Measurements from ENCODE around the gene DAB2. TPM values are rescaled to one million over a fixed set of nuclear protein-coding genes. Genes with fewer than 3 reads are reported as not detected.
A peak's percentile ranks its signal among the peaks of the same experiment; 100 is the strongest.

Gene DAB2
- total and polyA plus RNA-seq, 3 experiments from 2014 or later, result 0.68 to 2.7 (median 2.0) TPM

DNA sequence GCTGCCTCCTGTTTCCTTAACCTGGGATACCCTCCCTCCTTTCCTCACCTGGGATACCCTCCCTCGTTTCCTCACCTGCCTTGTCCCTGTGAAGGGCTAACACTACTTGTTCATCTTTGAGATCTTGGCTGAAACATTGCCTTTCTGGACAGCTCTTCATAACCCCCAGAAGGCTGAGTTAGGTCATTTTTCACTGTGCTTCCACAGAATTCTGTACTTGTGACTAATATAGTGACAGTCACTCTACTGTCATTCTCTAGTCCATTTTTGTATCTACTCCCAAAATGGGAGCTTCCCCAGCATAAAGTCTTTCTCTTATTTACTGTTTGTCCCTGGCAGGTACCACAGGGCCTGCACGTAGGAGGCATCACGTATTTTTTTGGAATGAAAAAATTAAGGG, 21.5 kb upstream of the DAB2 start:
- no peak overlapping the region for H3K4me3 Mint-ChIP-seq
- POLR2A ChIA-PET, result no interaction called here

DNA sequence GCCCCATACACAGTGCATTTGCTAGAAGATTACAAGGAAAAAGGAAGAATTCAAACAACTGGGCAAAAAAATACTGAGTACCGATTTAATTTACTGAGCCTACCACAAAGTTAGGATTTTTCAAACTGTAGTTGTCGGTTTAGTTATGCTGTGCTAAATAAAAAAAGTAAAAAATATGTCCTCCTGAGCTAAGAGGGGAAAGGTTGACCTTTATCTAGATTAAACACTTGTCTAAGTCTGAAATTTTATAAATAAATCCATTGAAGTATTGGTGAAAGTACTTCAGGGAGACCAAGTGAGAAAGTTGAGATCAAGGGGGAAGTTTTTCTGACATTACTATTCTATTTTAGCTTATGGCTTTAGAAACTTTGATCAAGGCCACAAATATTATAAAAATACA, 19.1 kb upstream of the DAB2 start:
- H3K9me3 Mint-ChIP-seq, result no peaks in the 10 kb centered on the region
- H3K27me3 Mint-ChIP-seq, result peaks cover 11 to 24% of the 10 kb centered on the region in 2 donors
- H3K4me1 Mint-ChIP-seq, result no peaks in the 10 kb centered on the region
- Histone ChIP-seq H3K27me3 (ENCODE audit: insufficient read depth, low read length, poor library complexity, severe bottlenecking) (no peaks in the 10 kb centered on the region), H3K9me3 (ENCODE audit: low read length) (no peaks in the 10 kb centered on the region), H3K36me3 (ENCODE audit: insufficient read depth, low read length) (no peaks in the 10 kb centered on the region), H3K4me3 (ENCODE audit: low read length) (no peak overlapping the region), H3K27ac (ENCODE audit: low read depth, low read length) (no peak overlapping the region), H3K4me1 (ENCODE audit: insufficient read depth, low read length) (no peaks in the 10 kb centered on the region)
- CTCF ChIA-PET, result no interaction called here
- no peak for DNase-seq
- no peak overlapping the region for H3K27ac Mint-ChIP-seq
- H3K4me3 Mint-ChIP-seq, result no peak overlapping the region
- POLR2A ChIA-PET, result no interaction called here
- no peaks in the 10 kb centered on the region for H3K36me3 Mint-ChIP-seq

More for the DNA sequence above, 21.5 kb upstream of the DAB2 start:
- no peaks in the 10 kb centered on the region for H3K9me3 Mint-ChIP-seq
- no peaks in the 10 kb centered on the region for H3K36me3 Mint-ChIP-seq
- no peak for DNase-seq
- CTCF ChIA-PET, result no interaction called here
- H3K27me3 Mint-ChIP-seq, result peaks cover 8 to 14% of the 10 kb centered on the region in 2 donors
- peak overlapping the region in 1 of 8 donors; percentile 18 for H3K27ac Mint-ChIP-seq
- Histone ChIP-seq H3K9me3 (ENCODE audit: low read length) (no peaks in the 10 kb centered on the region), H3K27me3 (ENCODE audit: insufficient read depth, low read length, poor library complexity, severe bottlenecking) (no peaks in the 10 kb centered on the region), H3K36me3 (ENCODE audit: insufficient read depth, low read length) (no peaks in the 10 kb centered on the region), H3K4me3 (ENCODE audit: low read length) (no peak overlapping the region), H3K4me1 (ENCODE audit: insufficient read depth, low read length) (no peaks in the 10 kb centered on the region), H3K27ac (ENCODE audit: low read depth, low read length) (no peak overlapping the region)
- H3K4me1 Mint-ChIP-seq, result no peaks in the 10 kb centered on the region

DNA sequence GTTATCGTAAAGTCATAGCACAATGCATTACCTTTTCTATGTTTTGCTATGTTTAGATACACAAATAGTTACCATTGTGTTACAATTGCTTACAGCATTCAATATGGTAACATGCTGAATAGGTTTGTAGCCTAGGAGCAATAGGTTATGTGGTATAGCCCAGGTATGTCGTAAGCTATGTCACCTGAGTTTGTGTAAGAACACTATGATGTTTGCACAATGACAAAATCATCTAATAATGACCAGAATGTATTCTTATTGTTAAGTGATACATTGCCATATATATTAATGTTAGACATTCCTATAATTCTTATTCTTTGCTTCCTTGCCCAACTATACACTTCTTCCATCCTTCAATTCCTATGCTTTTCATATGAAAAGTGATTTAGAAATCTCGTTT, 18.2 kb upstream of the DAB2 start:
- Histone ChIP-seq H3K27me3 (ENCODE audit: insufficient read depth, low read length, poor library complexity, severe bottlenecking) (no peaks in the 10 kb centered on the region), H3K4me1 (ENCODE audit: insufficient read depth, low read length) (no peaks in the 10 kb centered on the region), H3K36me3 (ENCODE audit: insufficient read depth, low read length) (no peaks in the 10 kb centered on the region), H3K9me3 (ENCODE audit: low read length) (no peaks in the 10 kb centered on the region), H3K27ac (ENCODE audit: low read depth, low read length) (no peak overlapping the region), H3K4me3 (ENCODE audit: low read length) (no peak overlapping the region)
- H3K27me3 Mint-ChIP-seq, result peaks cover 9 to 18% of the 10 kb centered on the region in 2 donors
- no peak overlapping the region for H3K27ac Mint-ChIP-seq
- POLR2A ChIA-PET, result no interaction called here
- no peaks in the 10 kb centered on the region for H3K9me3 Mint-ChIP-seq
- CTCF ChIA-PET, result no interaction called here
- H3K4me1 Mint-ChIP-seq, result no peaks in the 10 kb centered on the region
- H3K36me3 Mint-ChIP-seq, result no peaks in the 10 kb centered on the region
- H3K4me3 Mint-ChIP-seq, result no peak overlapping the region
- DNase-seq, result no peak

DNA sequence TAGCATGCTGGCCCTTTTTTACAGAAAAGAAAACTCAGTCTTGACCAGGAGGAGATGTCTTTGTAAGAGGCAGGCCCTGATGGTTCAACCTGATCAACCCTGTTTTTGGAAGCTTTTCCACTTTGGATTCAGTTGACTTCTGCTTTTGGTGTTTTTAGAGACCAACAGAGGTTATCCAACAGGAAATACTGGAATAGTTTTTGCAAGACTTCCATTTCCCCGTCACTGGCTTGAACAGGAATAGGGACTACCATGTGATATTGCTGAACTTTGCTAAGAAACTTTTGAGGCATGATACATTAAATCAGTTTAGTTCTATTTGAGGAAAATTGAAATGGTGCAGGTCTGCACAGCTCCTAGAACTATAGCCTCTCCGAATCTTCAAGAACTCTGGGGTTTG, 17.1 kb upstream of the DAB2 start:
- no peak overlapping the region for H3K27ac ChIP-seq (ENCODE audit: low read depth, low read length)
- no peaks in the 10 kb centered on the region for H3K27me3 ChIP-seq (ENCODE audit: insufficient read depth, low read length, poor library complexity, severe bottlenecking)
- Mint-ChIP-seq H3K27ac (no peak overlapping the region), H3K4me1 (no peaks in the 10 kb centered on the region), H3K4me3 (no peak overlapping the region), H3K27me3 (peaks cover 9 to 21% of the 10 kb centered on the region in 2 donors), H3K36me3 (no peaks in the 10 kb centered on the region), H3K9me3 (no peaks in the 10 kb centered on the region)
- H3K4me1 ChIP-seq (ENCODE audit: insufficient read depth, low read length), result no peaks in the 10 kb centered on the region
- no peaks in the 10 kb centered on the region for H3K36me3 ChIP-seq (ENCODE audit: insufficient read depth, low read length)
- ChIA-PET CTCF (interaction anchor here (2.4 kb wide), 1 partner anchor 17 kb away, joined by 7 read pairs; the partner anchor contains the start of gene DAB2), POLR2A (no interaction called here)
- H3K9me3 ChIP-seq (ENCODE audit: low read length), result no peaks in the 10 kb centered on the region
- H3K4me3 ChIP-seq (ENCODE audit: low read length), result no peak overlapping the region
- no peak for DNase-seq

DNA sequence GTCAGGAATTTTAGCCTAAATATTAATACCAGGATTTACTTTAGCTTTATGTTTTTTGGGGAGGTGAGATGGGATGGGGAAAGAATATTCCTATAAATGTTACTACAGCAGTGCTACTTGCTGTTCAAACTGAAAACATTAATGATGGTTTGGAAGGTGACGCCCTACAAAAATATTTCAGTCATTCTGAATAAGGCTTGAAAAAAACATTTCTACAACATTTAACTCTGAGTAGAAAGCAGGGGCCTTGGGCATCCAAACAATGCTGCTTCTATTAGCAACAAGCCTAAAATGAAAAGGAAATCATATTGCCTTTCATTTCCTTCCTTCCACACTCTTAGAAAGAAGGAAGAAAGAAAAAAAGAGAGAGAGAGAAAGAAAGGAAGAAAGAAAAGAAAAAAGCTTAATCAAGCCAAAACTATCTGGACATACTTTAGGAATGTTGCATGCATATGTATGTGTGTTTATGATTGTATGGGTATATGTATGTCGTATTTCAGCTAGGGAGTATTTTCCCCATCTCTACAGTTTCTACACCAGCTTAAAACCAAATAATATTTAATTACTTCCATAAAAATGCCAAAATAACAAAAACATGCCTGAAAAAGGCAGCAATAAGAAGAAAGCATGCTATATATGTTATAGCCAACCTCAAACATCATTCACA, 16.3 kb upstream of the DAB2 start:
- H3K27me3 ChIP-seq (ENCODE audit: insufficient read depth, low read length, poor library complexity, severe bottlenecking), result no peaks in the 10 kb centered on the region
- H3K9me3 ChIP-seq (ENCODE audit: low read length), result no peaks in the 10 kb centered on the region
- ChIA-PET POLR2A (no interaction called here), CTCF (interaction anchor here (2.4 kb wide), 1 partner anchor 17 kb away, joined by 7 read pairs; the partner anchor contains the start of gene DAB2)
- no peak overlapping the region for H3K27ac Mint-ChIP-seq
- no peaks in the 10 kb centered on the region for H3K4me1 ChIP-seq (ENCODE audit: insufficient read depth, low read length)
- DNase-seq, result no peak
- no peaks in the 10 kb centered on the region for H3K36me3 ChIP-seq (ENCODE audit: insufficient read depth, low read length)
- H3K36me3 Mint-ChIP-seq, result no peaks in the 10 kb centered on the region
- no peak overlapping the region for H3K4me3 ChIP-seq (ENCODE audit: low read length)
- H3K4me1 Mint-ChIP-seq, result no peaks in the 10 kb centered on the region
- no peak overlapping the region for H3K4me3 Mint-ChIP-seq
- H3K9me3 Mint-ChIP-seq, result no peaks in the 10 kb centered on the region
- H3K27ac ChIP-seq (ENCODE audit: low read depth, low read length), result no peak overlapping the region
- H3K27me3 Mint-ChIP-seq, result peaks cover 8 to 21% of the 10 kb centered on the region in 2 donors

DNA sequence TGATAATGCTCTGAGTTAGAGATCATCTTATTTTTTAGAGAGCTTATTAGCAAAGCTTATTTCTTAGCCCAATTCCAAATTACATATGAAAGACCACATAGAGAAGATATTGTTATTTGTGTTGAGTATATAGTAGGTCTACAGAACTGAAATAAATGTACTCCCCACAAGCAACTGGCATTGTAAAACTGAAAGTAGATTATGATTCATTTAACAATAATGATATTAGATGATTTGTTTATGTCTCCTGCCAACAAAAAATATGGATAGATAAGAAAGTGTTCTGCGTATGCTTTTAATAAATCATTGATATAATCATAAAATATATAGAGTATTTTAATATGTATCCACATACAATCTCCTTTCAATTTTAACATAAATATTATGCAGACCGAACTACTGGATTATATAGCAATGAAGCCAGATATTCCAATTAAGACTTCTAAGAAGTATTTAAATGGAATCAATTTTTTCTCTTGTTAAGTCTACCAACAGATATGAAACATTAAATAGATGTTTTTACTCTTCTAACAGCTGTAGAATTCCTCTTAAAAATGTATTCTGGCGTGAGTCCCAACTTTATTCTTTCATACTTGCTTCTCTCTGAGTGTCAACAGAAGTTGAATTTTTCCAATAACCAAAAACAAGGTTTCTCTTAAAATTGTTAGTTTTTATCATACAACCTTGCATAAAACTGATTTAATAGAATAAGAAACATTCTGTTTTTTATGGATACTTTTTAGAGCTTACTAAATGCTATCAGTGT, 15.6 kb upstream of the DAB2 start:
- Mint-ChIP-seq H3K4me3 (no peak overlapping the region), H3K27ac (no peak overlapping the region), H3K36me3 (no peaks in the 10 kb centered on the region), H3K27me3 (peaks cover 8 to 21% of the 10 kb centered on the region in 2 donors), H3K4me1 (no peaks in the 10 kb centered on the region), H3K9me3 (no peaks in the 10 kb centered on the region)
- Histone ChIP-seq H3K9me3 (ENCODE audit: low read length) (no peaks in the 10 kb centered on the region), H3K27me3 (ENCODE audit: insufficient read depth, low read length, poor library complexity, severe bottlenecking) (no peaks in the 10 kb centered on the region), H3K36me3 (ENCODE audit: insufficient read depth, low read length) (no peaks in the 10 kb centered on the region), H3K4me1 (ENCODE audit: insufficient read depth, low read length) (no peaks in the 10 kb centered on the region), H3K27ac (ENCODE audit: low read depth, low read length) (no peak overlapping the region), H3K4me3 (ENCODE audit: low read length) (no peak overlapping the region)
- DNase-seq, result no peak
- POLR2A ChIA-PET, result no interaction called here
- CTCF ChIA-PET, result interaction anchor here (2.4 kb wide), 1 partner anchor 16 kb away, joined by 7 read pairs; the partner anchor contains the start of gene DAB2

DNA sequence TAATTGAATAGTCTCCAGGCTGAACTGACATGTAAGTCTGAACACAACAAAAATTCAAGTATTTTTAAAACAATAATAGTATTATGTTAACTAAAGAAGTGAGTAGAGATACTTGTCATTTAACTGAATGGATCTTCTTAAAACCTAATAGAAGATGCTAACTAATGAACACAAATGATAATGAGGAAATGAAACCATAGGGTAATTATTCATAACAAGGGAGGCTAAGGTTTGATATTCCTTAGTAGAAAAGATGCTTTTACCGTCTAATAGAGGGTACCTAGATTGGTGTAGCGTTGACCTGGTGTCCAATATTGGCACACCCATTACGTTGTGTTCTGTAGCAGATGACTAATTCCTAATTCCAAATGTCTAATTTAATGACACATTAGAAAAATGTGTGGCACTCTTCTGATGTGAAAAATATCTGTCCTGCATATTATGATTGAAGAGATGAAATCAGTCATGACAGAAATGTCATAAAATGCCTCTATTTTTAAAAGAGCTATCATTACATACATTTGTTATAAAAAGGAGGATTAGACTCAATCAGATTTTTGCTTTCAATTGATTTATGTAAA, 14.9 kb upstream of the DAB2 start:
- Histone ChIP-seq H3K9me3 (ENCODE audit: low read length) (no peaks in the 10 kb centered on the region), H3K27me3 (ENCODE audit: insufficient read depth, low read length, poor library complexity, severe bottlenecking) (no peaks in the 10 kb centered on the region), H3K4me3 (ENCODE audit: low read length) (no peak overlapping the region), H3K27ac (ENCODE audit: low read depth, low read length) (no peak overlapping the region), H3K4me1 (ENCODE audit: insufficient read depth, low read length) (no peaks in the 10 kb centered on the region), H3K36me3 (ENCODE audit: insufficient read depth, low read length) (no peaks in the 10 kb centered on the region)
- Mint-ChIP-seq H3K36me3 (no peaks in the 10 kb centered on the region), H3K27ac (no peak overlapping the region), H3K27me3 (peaks cover 8 to 21% of the 10 kb centered on the region in 2 donors), H3K4me1 (no peaks in the 10 kb centered on the region), H3K9me3 (no peaks in the 10 kb centered on the region), H3K4me3 (no peak overlapping the region)
- DNase-seq, result no peak
- POLR2A ChIA-PET, result no interaction called here
- CTCF ChIA-PET, result interaction anchor here (2.4 kb wide), 1 partner anchor 15 kb away, joined by 7 read pairs; the partner anchor contains the start of gene DAB2

DNA sequence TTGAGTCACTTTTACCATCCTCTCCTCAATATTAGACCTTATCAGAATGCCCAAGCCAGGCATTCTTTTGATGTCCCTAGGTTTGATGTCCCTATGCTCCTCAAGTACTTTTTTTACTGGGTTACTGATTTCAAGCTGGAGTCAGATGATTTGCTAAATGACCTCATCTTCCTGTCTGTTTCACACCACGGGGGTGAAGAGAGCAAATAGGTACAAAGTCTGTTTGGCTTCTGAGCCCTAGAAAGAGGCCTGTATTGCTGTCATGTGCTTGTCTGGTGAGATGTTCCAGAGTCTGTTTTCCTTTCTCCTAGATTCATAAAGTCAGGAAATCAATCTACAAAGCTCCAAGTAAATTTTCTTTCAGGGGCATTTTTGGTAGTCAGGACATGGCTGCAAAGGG, 12.7 kb upstream of the DAB2 start:
- DNase-seq, result no peak
- Histone ChIP-seq H3K4me1 (ENCODE audit: insufficient read depth, low read length) (no peaks in the 10 kb centered on the region), H3K4me3 (ENCODE audit: low read length) (no peak overlapping the region), H3K9me3 (ENCODE audit: low read length) (no peaks in the 10 kb centered on the region), H3K27me3 (ENCODE audit: insufficient read depth, low read length, poor library complexity, severe bottlenecking) (no peaks in the 10 kb centered on the region), H3K36me3 (ENCODE audit: insufficient read depth, low read length) (no peaks in the 10 kb centered on the region), H3K27ac (ENCODE audit: low read depth, low read length) (no peak overlapping the region)
- Mint-ChIP-seq H3K27ac (no peak overlapping the region), H3K4me1 (no peaks in the 10 kb centered on the region), H3K9me3 (no peaks in the 10 kb centered on the region), H3K27me3 (peaks cover 5 to 27% of the 10 kb centered on the region in 2 donors), H3K4me3 (no peak overlapping the region), H3K36me3 (no peaks in the 10 kb centered on the region)
- POLR2A ChIA-PET, result no interaction called here
- CTCF ChIA-PET, result interaction anchor here (1.2 to 1.7 kb wide), 2 partner anchors 13 to 19 kb away, joined by 3 to 4 read pairs; partner anchors contain the start of gene DAB2

Measured in CD8-positive, alpha-beta memory T cell (primary cell).